NCI-H510A (cell line): ENCODE results near the gene RNF7.
"Not testable (repeated sequence)": the region's sequence is repeated elsewhere in the genome, so short reads cannot be mapped to it uniquely, and the experiment has no call there.

Experiments
- DNase-seq: peaks from one replicate; lab custom pipeline; 2025; lab: John Stamatoyannopoulos, UW

RNF7 gene

GRCh38 chr3:141738022-141738890, at the start of gene RNF7:
TSS of gene RNF7 (plus strand) at chr3:141738298. CDS start at chr3:141738342, 44 bp downstream.
- peak; percentile 82 for DNase-seq

GRCh38 chr3:141690431-141691072, 47.5 kb upstream of the RNF7 start:
- DNase-seq = no peak

GRCh38 chr3:141691471-141691870, 46.6 kb upstream of the RNF7 start:
- DNase-seq = not testable (repeated sequence)

GRCh38 chr3:141692973-141693372, 45.1 kb upstream of the RNF7 start:
- not testable (repeated sequence) for DNase-seq

GRCh38 chr3:141699324-141699723, 38.8 kb upstream of the RNF7 start:
- DNase-seq = no peak

GRCh38 chr3:141699897-141700296, 38.2 kb upstream of the RNF7 start:
- DNase-seq = no peak

- not testable (repeated sequence) for DNase-seq
Observed at GRCh38 chr3:141703367-141703766, 34.7 kb upstream of the RNF7 start.

GRCh38 chr3:141707741-141708203, 30.3 kb upstream of the RNF7 start:
- DNase-seq = no peak

- DNase-seq = no peak
Observed at GRCh38 chr3:141708367-141708766, 29.7 kb upstream of the RNF7 start.

- DNase-seq = no peak
Observed at GRCh38 chr3:141709126-141709770, 28.9 kb upstream of the RNF7 start.

- DNase-seq = no peak
Observed at GRCh38 chr3:141710121-141710520, 28.0 kb upstream of the RNF7 start.

GRCh38 chr3:141710888-141711616, 27.0 kb upstream of the RNF7 start:
- DNase-seq = no peak

GRCh38 chr3:141714671-141715070, 23.4 kb upstream of the RNF7 start:
- no peak for DNase-seq

GRCh38 chr3:141722081-141722480, 16.0 kb upstream of the RNF7 start:
- no peak for DNase-seq

GRCh38 chr3:141722648-141723047, 15.4 kb upstream of the RNF7 start:
- no peak for DNase-seq

GRCh38 chr3:141723255-141723654, 14.8 kb upstream of the RNF7 start:
- DNase-seq = no peak

GRCh38 chr3:141724186-141724585, 13.9 kb upstream of the RNF7 start:
- DNase-seq = no peak

- DNase-seq = no peak
Observed at GRCh38 chr3:141725036-141725435, 13.1 kb upstream of the RNF7 start.

GRCh38 chr3:141726483-141726882, 11.6 kb upstream of the RNF7 start:
- DNase-seq = no peak

GRCh38 chr3:141728355-141728892, 9.7 kb upstream of the RNF7 start:
- no peak for DNase-seq

GRCh38 chr3:141729240-141729639, 8.9 kb upstream of the RNF7 start:
- no peak for DNase-seq

GRCh38 chr3:141735176-141735575, 2.9 kb upstream of the RNF7 start:
- DNase-seq = no peak
